IPS-20b (cell line): ENCODE results near the gene NRDE2.
"Not testable (repeated sequence)": the region's sequence is repeated elsewhere in the genome, so short reads cannot be mapped to it uniquely, and the experiment has no call there.

Experiments
- H3K27ac ChIP-seq: one replicate; pipeline ENCODE4 v1.5.1; 2013; ENCODE audit warnings: low read length
- H3K27me3 ChIP-seq: 2 replicates; pipeline ENCODE4 v1.6.1; 2013; ENCODE audit warnings: mild to moderate bottlenecking, low read length, inconsistent platforms; ENCODE audit not compliant: insufficient read depth
- H3K36me3 ChIP-seq: 2 replicates; pipeline ENCODE4 v1.6.1; 2013; ENCODE audit warnings: low read depth, mild to moderate bottlenecking, inconsistent platforms, low read length, moderate library complexity; ENCODE audit not compliant: insufficient read depth
- H3K4me1 ChIP-seq: 2 replicates; pipeline ENCODE4 v1.6.1; 2013; ENCODE audit warnings: mild to moderate bottlenecking, control low read depth, inconsistent platforms, low read length, moderate library complexity; ENCODE audit not compliant: insufficient read depth
- H3K4me3 ChIP-seq: 2 replicates; pipeline ENCODE4 v1.5.1; 2013; ENCODE audit warnings: mild to moderate bottlenecking, low read length, inconsistent platforms
- H3K9ac ChIP-seq: 2 replicates; pipeline ENCODE4 v1.6.1; 2013; ENCODE audit warnings: low read depth, mild to moderate bottlenecking, inconsistent platforms, low read length, moderate library complexity
- H3K9me3 ChIP-seq: 2 replicates; pipeline ENCODE4 v1.6.1; 2013; ENCODE audit warnings: mild to moderate bottlenecking, low read depth, low read length, inconsistent platforms; ENCODE audit not compliant: insufficient read depth

Gene NRDE2

GRCh38 chr14:90356925-90357324 lies 25.2 kb upstream of the NRDE2 start:
- H3K27ac ChIP-seq, result no peak overlapping the region
- H3K36me3 ChIP-seq, result no peaks in the 10 kb centered on the region
- H3K9ac ChIP-seq, result no peak overlapping the region
- H3K4me3 ChIP-seq, result no peak overlapping the region
- H3K4me1 ChIP-seq, result no peaks in the 10 kb centered on the region
- H3K9me3 ChIP-seq, result no peaks in the 10 kb centered on the region
- no peaks in the 10 kb centered on the region for H3K27me3 ChIP-seq

GRCh38 chr14:90355540-90356518 lies 24.1 kb upstream of the NRDE2 start:
- no peaks in the 10 kb centered on the region for H3K4me1 ChIP-seq
- no peaks in the 10 kb centered on the region for H3K36me3 ChIP-seq
- H3K27ac ChIP-seq, result no peak overlapping the region
- no peaks in the 10 kb centered on the region for H3K9me3 ChIP-seq
- no peak overlapping the region for H3K4me3 ChIP-seq
- H3K27me3 ChIP-seq, result no peaks in the 10 kb centered on the region
- no peak overlapping the region for H3K9ac ChIP-seq

GRCh38 chr14:90354551-90355298 lies 23.0 kb upstream of the NRDE2 start:
- no peak overlapping the region for H3K4me3 ChIP-seq

GRCh38 chr14:90349739-90350138 lies 18.0 kb upstream of the NRDE2 start:
- Histone ChIP-seq H3K27me3 (no peaks in the 10 kb centered on the region), H3K9ac (no peak overlapping the region), H3K27ac (no peak overlapping the region), H3K4me1 (peaks cover 9% of the 10 kb centered on the region; the same call in 1 of the 2 replicates), H3K36me3 (no peaks in the 10 kb centered on the region), H3K4me3 (no peak overlapping the region), H3K9me3 (no peaks in the 10 kb centered on the region)

More at GRCh38 chr14:90354551-90355298, 23.0 kb upstream of the NRDE2 start:
- no peaks in the 10 kb centered on the region for H3K27me3 ChIP-seq
- no peaks in the 10 kb centered on the region for H3K9me3 ChIP-seq
- no peak overlapping the region for H3K9ac ChIP-seq
- peaks cover 2% of the 10 kb centered on the region; the same call in 1 of the 2 replicates for H3K4me1 ChIP-seq
- H3K27ac ChIP-seq, result no peak overlapping the region
- no peaks in the 10 kb centered on the region for H3K36me3 ChIP-seq

- no peaks in the 10 kb centered on the region for H3K9me3 ChIP-seq
- no peaks in the 10 kb centered on the region for H3K27me3 ChIP-seq
- H3K27ac ChIP-seq, result no peak overlapping the region
- no peak overlapping the region for H3K4me3 ChIP-seq
- H3K36me3 ChIP-seq, result no peaks in the 10 kb centered on the region
- H3K9ac ChIP-seq, result no peak overlapping the region
- H3K4me1 ChIP-seq, result peaks cover 9% of the 10 kb centered on the region; the same call in 1 of the 2 replicates
Measured at GRCh38 chr14:90348270-90348669, 16.5 kb upstream of the NRDE2 start.

- no peaks in the 10 kb centered on the region for H3K36me3 ChIP-seq
- H3K9me3 ChIP-seq, result no peaks in the 10 kb centered on the region
- H3K4me1 ChIP-seq, result peaks cover 9% of the 10 kb centered on the region; the same call in 1 of the 2 replicates
- no peak overlapping the region for H3K27ac ChIP-seq
- H3K4me3 ChIP-seq, result no peak overlapping the region
- no peak overlapping the region for H3K9ac ChIP-seq
- H3K27me3 ChIP-seq, result no peaks in the 10 kb centered on the region
Measured at GRCh38 chr14:90345239-90345557, 13.5 kb upstream of the NRDE2 start.

DNA sequence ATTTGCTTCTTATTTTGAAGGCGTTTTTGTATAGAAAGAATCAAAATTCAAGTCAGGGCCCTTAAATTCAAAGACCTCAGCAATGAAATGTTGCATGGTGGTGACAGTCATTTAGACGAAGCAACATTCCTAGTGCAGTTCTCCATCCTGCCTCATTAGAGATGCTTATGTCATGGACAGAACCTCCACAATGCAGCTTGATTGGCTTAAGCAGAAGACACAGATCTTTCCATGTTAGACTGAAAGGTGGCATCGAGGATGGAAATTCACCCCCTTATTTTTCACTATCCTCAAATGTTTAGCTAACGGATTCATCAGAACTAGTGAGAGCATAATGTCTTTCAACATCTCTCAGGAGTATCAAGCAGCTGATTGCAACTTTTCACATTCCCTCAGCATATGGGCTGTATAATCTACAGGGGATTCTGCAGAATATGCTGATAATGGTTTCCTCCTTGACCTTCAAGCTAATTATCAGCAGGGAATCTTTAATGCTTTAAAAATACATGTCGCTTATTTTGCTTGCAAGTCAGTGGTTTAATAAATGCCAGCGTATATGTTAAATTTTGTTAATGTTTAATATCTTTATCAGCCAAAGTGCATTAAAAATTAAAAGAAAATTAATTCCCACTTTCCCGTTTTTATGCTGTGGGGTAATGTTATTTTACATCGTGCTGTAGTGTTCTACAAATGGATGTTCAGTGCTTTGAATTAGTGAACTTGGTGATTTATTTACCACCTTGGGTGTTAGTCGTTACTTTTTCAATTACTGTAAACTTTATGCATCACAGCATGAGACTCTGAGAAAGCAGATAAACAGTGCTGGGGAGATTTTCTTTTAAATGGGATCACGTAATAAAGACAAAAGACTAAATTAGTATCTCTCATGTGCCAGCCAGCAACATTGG lies 12.8 kb upstream of the NRDE2 start:
- no peaks in the 10 kb centered on the region for H3K36me3 ChIP-seq
- H3K4me1 ChIP-seq, result peaks cover 5% of the 10 kb centered on the region; the same call in 1 of the 2 replicates
- no peak overlapping the region for H3K27ac ChIP-seq
- H3K27me3 ChIP-seq, result no peaks in the 10 kb centered on the region
- H3K9ac ChIP-seq, result no peak overlapping the region
- H3K4me3 ChIP-seq, result no peak overlapping the region
- no peaks in the 10 kb centered on the region for H3K9me3 ChIP-seq

DNA sequence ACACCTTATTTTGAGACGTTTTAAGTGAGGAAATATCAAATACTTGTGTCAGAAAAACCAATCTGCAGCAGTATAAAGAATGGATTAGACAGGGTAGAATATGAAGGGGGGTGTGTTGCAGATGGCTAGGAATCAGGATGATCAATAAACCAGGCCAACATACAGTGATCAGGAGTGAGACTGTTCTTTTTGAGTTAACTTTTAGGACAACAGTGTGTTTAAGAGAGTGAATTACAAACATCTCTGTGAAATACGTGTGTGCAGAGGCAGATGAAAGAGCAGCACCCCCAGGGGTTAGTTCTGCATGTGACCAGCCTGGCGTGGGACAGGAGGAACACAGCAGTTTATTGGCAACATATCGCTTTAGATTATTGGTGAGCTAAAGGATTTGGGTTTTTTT lies 10.6 kb upstream of the NRDE2 start:
- Histone ChIP-seq H3K36me3 (no peaks in the 10 kb centered on the region), H3K27me3 (peaks cover 16% of the 10 kb centered on the region; the same call in 1 of the 2 replicates), H3K9me3 (no peaks in the 10 kb centered on the region), H3K4me1 (peaks cover 5% of the 10 kb centered on the region; the same call in 1 of the 2 replicates), H3K9ac (no peak overlapping the region), H3K27ac (no peak overlapping the region), H3K4me3 (no peak overlapping the region)

DNA sequence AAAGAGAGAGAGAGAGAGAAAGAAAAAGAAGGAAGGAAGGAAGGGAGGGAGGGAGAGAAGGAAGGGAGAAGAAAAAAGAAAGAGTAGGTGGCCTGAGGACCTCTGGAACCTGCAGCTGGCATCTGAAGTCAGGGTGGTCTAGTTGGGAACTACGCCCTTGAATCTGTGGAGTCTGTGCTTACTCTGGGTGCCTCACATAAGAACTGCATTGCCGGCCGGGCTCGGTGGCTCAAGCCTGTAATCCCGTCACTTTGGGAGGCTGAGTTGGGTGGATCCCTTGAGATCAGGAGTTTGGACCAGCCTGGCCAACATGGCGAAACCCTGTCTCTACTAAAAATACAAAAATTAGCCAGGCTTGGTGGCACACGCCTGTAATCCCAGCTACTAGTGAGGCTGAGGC lies 10.0 kb upstream of the NRDE2 start:
- Histone ChIP-seq H3K9ac (no peak overlapping the region), H3K9me3 (no peaks in the 10 kb centered on the region), H3K27me3 (peaks cover 22% of the 10 kb centered on the region), H3K4me1 (peaks cover 5% of the 10 kb centered on the region; the same call in 1 of the 2 replicates), H3K27ac (no peak overlapping the region), H3K4me3 (no peak overlapping the region), H3K36me3 (no peaks in the 10 kb centered on the region)

- not testable (repeated sequence) for H3K27ac ChIP-seq, H3K4me3 ChIP-seq, H3K36me3 ChIP-seq, H3K4me1 ChIP-seq, H3K9me3 ChIP-seq, H3K9ac ChIP-seq
- peaks cover 27% of the 10 kb centered on the region for H3K27me3 ChIP-seq
Measured at GRCh38 chr14:90341232-90341631, 9.5 kb upstream of the NRDE2 start.

GRCh38 chr14:90336985-90337384 lies 5.2 kb upstream of the NRDE2 start:
- Histone ChIP-seq H3K9ac (no peak overlapping the region), H3K27ac (no peak overlapping the region), H3K27me3 (peaks cover 53% of the 10 kb centered on the region), H3K4me1 (no peaks in the 10 kb centered on the region), H3K36me3 (no peaks in the 10 kb centered on the region), H3K9me3 (no peaks in the 10 kb centered on the region), H3K4me3 (no peak overlapping the region)
